Neural progenitor cell (in vitro differentiated cells): ENCODE data around the gene SPSB2.

Source experiments
- CTCF ChIP-seq: fragments of 200-600 bp; sonication (generic); IDR thresholded peaks from 2 replicates; pipeline ENCODE4 v1.5.1; 2017; ENCODE audit warnings: antibody characterized with exemption, mild to moderate bottlenecking
- EZH2phosphoT487 ChIP-seq: fragments of 200-600 bp; sonication (generic); IDR thresholded peaks from 2 replicates; pipeline ENCODE4 v1.6.1; 2017; ENCODE audit warnings: antibody characterized with exemption

GRCh38 chr12:6915789-6916285 is 42.7 kb upstream of the SPSB2 start:
- TF ChIP-seq CTCF (no peak), EZH2phosphoT487 (no peak)
